ENCODE measurements around the gene RPS19BP1.

RPS19BP1 gene

GRCh38 chr22:39543095-39543494, 10.5 kb upstream of the RPS19BP1 start:
- Histone ChIP-seq H3K9ac (ENCODE audit: low read depth, low read length) (no peak overlapping the region), H3K79me2 (ENCODE audit: insufficient read depth, low read length) (no peaks in the 10 kb centered on the region), H3K4me2 (ENCODE audit: insufficient read depth, low read length) (no peak overlapping the region), H3K4me1 (ENCODE audit: insufficient read depth, low read length) (no peaks in the 10 kb centered on the region; the same call in 1 of the 2 replicates), H3K27me3 (ENCODE audit: insufficient read depth, low read length, poor library complexity) (no peaks in the 10 kb centered on the region), H3K27ac (ENCODE audit: low read length) (no peak overlapping the region), H4K20me1 (ENCODE audit: insufficient read depth, low read length) (peaks cover 8% of the 10 kb centered on the region; the same call in 1 of the 2 replicates), H3K4me3 (ENCODE audit: low read depth in 1 of 2, low read length in 2 of 2) (no peak overlapping the region), H2AFZ (ENCODE audit: low read depth, low read length) (no peak overlapping the region), H3K9me3 (ENCODE audit: insufficient read depth, low read length, severe bottlenecking) (no peaks in the 10 kb centered on the region), H3K36me3 (ENCODE audit: insufficient read depth, low read length) (no peaks in the 10 kb centered on the region)
- DNase-seq (peak; percentile 39), ATAC-seq (ENCODE audit: insufficient read depth, low read depth) (0 out of 3 replicates have a peak, but pooled peaks have one; percentile 44)
- peak; percentile 62 for TF ChIP-seq CTCF (IDR thresholded peaks at IDR 0.05; ENCODE audit: borderline replicate concordance, extremely low read depth, low read length, poor library complexity, severe bottlenecking)
- TF ChIP-seq EZH2 (IDR thresholded peaks at IDR 0.05; ENCODE audit: borderline replicate concordance, low read depth, low read length, severe bottlenecking): no peak

- TF ChIP-seq EZH2 (IDR thresholded peaks at IDR 0.05; ENCODE audit: borderline replicate concordance, low read depth, low read length, severe bottlenecking): no peak
- no peak for TF ChIP-seq CTCF (IDR thresholded peaks at IDR 0.05; ENCODE audit: borderline replicate concordance, extremely low read depth, low read length, poor library complexity, severe bottlenecking)
- H3K36me3 ChIP-seq (ENCODE audit: insufficient read depth, low read length): no peaks in the 10 kb centered on the region
- H3K27ac ChIP-seq (ENCODE audit: low read length): no peak overlapping the region
- ATAC-seq (ENCODE audit: insufficient read depth, low read depth): no peak
- H3K9ac ChIP-seq (ENCODE audit: low read depth, low read length): no peak overlapping the region
- H3K27me3 ChIP-seq (ENCODE audit: insufficient read depth, low read length, poor library complexity): no peaks in the 10 kb centered on the region
- no peaks in the 10 kb centered on the region for H3K9me3 ChIP-seq (ENCODE audit: insufficient read depth, low read length, severe bottlenecking)
- H2AFZ ChIP-seq (ENCODE audit: low read depth, low read length): no peak overlapping the region
- H3K4me2 ChIP-seq (ENCODE audit: insufficient read depth, low read length): no peak overlapping the region
- no peak overlapping the region for H3K4me3 ChIP-seq (ENCODE audit: low read depth in 1 of 2, low read length in 2 of 2)
- no peaks in the 10 kb centered on the region for H3K79me2 ChIP-seq (ENCODE audit: insufficient read depth, low read length)
- H3K4me1 ChIP-seq (ENCODE audit: insufficient read depth, low read length): peaks cover 24% of the 10 kb centered on the region
- H4K20me1 ChIP-seq (ENCODE audit: insufficient read depth, low read length): no peaks in the 10 kb centered on the region
- no peak for DNase-seq
These were observed 5.4 kb upstream of the RPS19BP1 start for GRCh38 chr22:39537975-39538374.

GRCh38 chr22:39536711-39537110, 4.2 kb upstream of the RPS19BP1 start:
- Histone ChIP-seq H3K27me3 (ENCODE audit: insufficient read depth, low read length, poor library complexity) (no peaks in the 10 kb centered on the region), H3K27ac (ENCODE audit: low read length) (no peak overlapping the region), H3K79me2 (ENCODE audit: insufficient read depth, low read length) (peaks cover 9% of the 10 kb centered on the region), H3K4me1 (ENCODE audit: insufficient read depth, low read length) (peaks cover 31% of the 10 kb centered on the region), H3K36me3 (ENCODE audit: insufficient read depth, low read length) (no peaks in the 10 kb centered on the region; the same call in 1 of the 2 replicates), H3K9me3 (ENCODE audit: insufficient read depth, low read length, severe bottlenecking) (no peaks in the 10 kb centered on the region), H3K4me2 (ENCODE audit: insufficient read depth, low read length) (no peak overlapping the region), H3K9ac (ENCODE audit: low read depth, low read length) (no peak overlapping the region), H2AFZ (ENCODE audit: low read depth, low read length) (no peak overlapping the region), H3K4me3 (ENCODE audit: low read depth in 1 of 2, low read length in 2 of 2) (no peak overlapping the region), H4K20me1 (ENCODE audit: insufficient read depth, low read length) (peaks cover 3% of the 10 kb centered on the region; the same call in 1 of the 2 replicates)
- TF ChIP-seq CTCF (IDR thresholded peaks at IDR 0.05; ENCODE audit: borderline replicate concordance, extremely low read depth, low read length, poor library complexity, severe bottlenecking): no peak
- TF ChIP-seq EZH2 (IDR thresholded peaks at IDR 0.05; ENCODE audit: borderline replicate concordance, low read depth, low read length, severe bottlenecking): no peak
- no peak for DNase-seq
- no peak for ATAC-seq (ENCODE audit: insufficient read depth, low read depth)

Data from DND-41 (cell line).